Measurements from ENCODE around the gene ZNHIT3.

ZNHIT3 gene

DNA sequence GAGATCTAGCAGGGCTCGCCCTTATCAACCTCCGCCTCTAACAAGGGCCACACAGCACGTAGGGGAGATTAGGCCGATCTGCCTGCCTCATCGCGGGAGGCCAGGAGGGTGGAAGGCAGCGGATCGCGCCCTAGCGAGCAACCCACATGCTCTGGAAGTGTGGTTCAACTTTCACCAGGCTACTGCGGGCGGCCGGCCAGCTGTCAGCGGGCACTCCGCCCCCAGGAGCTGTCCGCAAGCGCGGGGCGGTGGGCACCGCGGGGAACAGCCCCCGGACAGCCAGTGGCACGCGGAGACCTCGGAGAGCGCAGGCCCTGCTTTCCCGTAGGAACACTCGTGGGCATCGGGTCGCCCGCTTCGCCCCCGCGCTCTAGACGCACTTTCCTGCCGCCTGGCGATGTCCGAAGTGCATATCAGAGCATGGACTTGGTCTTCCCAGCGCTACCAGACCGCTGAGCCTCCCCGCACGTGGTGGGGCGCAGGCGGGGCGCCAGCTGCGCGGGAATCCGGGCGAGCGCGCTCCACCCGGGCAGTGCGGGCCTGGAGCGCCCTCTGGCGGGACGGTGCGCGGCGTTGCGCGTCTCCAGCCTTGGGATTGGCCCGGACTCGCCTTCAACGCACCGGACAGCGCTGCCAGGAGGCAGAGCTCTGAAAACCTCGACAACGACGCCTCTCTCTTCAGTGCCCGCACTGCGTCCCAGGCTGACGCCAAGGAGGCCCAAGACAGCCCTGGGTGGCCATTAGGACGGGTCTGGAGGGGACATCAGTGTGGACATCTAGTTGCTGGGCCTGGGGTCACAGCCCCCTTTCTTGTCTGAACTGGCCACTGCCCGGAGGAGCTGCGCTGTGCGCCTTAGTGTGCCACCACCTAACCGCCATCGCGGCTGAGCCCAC, 3.6 kb upstream of the ZNHIT3 start:
- in situ Hi-C loops (cut with MboI; ENCODE audit: low sequenced_read_pairs), result loop anchor here (10.0 to 25.0 kb wide), 2 partner anchors 321 to 508 kb away; no protein-coding TSS in a partner anchor

DNA sequence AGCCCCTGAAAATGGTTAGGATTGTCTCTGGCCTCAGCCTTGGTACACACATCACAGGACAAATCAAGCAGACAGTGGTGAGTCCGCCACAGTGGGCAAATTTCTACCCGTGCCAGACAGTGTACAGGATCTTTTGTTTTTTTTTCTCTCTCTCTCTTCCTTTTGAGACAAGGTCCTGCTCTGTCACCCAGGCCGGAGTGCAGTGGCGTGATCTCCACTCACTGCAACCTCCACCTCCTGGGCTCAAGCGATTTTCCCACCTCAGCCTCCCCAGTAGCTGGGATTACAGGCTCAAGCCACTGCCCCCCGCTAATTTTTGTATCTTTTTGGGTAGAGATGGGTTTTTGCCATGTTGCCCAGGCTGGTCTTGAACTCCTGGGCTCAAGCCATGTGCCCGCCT, 2.5 kb upstream of the ZNHIT3 start:
- in situ Hi-C loops (cut with MboI; ENCODE audit: low sequenced_read_pairs), result loop anchor here (10.0 to 25.0 kb wide), 2 partner anchors 322 to 509 kb away; no protein-coding TSS in a partner anchor

DNA sequence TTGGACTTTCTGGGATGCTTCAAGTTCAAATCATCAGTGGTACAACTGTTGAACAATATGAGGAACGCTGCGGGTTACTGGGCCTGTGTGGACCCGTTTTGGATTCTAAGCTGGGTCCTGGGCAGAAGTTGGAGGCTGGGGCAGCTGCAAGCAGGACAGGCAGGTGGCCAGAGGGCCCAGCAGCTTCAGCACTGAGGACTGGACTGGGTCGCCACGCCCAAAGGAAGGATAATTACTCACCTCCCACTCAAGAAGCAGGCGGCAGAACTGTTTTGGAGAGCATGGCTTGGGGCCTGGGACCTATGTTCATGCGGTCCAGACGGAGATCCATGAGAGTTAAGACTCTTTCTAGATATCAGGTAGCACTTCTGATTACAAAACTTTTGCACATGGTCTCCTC, 1.5 kb upstream of the ZNHIT3 start:
- in situ Hi-C loops (cut with MboI; ENCODE audit: low sequenced_read_pairs), result loop anchor here (10.0 to 25.0 kb wide), 2 partner anchors 323 to 510 kb away; no protein-coding TSS in a partner anchor

DNA sequence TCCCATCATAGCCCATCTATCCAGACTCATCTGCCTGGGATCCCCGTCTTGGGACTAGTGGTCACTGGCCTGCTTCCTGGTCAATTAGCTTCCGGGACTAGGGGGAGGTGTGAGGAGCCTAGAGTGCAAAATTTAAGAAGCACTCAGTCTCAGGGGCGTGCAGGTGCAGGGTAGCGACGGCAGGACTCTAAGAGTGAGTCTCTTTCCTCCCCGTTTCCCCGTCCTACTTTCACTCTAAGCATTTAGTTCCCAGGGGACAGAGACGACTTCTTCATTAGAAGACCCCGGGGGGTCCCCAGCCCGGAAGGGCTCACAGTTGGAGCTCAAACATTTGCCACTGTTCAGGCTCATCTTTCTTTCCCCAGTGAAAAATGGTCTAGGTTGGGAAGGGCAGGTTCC, 677 bp upstream of the ZNHIT3 start:
- in situ Hi-C loops (cut with MboI; ENCODE audit: low sequenced_read_pairs), result loop anchor here (10.0 to 25.0 kb wide), 2 partner anchors 324 to 511 kb away; no protein-coding TSS in a partner anchor

DNA sequence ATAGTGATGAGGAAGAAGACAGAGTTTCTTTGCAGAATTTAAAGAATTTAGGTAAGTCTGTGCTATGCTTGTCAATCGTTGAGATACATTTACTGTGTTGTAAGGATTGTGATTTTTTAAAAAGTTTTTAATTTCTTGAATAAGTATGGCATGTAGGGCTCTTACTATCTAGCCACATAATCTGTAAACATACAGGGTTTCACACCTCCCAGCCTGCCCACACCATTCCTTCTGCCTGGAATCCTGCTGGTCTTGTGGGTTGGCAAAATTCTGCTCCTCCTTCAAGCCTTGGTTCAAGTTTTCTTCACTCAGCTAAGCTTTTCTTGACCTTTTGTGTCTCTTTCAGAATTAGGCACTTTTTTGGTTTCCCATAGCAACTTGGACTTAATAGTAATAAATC, 7.5 kb downstream of the ZNHIT3 start:
- in situ Hi-C loops (cut with MboI; ENCODE audit: low sequenced_read_pairs), result loop anchor here (25.0 kb wide), 1 partner anchor 332 kb away; no protein-coding TSS in a partner anchor

DNA sequence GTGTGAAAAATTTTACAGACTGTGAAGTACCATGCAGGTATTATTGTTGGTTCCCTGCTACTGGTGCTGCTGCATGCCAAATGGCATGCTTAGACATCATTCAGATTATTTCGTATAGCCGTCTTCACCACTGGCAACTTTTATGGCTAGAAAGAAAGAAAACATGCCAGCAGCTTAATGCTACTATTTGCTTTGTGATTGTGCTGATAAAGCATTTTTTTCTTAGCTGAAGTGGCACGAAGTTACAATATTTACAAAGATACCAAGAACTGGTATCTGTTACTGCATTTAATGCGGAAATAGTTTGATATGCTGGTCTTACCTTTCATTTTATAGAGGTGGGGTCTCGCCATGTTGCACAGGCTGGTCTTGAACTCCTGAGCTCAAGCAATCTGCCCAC, 8.2 kb downstream of the ZNHIT3 start:
- in situ Hi-C loops (cut with MboI; ENCODE audit: low sequenced_read_pairs), result loop anchor here (25.0 kb wide), 1 partner anchor 332 kb away; no protein-coding TSS in a partner anchor

DNA sequence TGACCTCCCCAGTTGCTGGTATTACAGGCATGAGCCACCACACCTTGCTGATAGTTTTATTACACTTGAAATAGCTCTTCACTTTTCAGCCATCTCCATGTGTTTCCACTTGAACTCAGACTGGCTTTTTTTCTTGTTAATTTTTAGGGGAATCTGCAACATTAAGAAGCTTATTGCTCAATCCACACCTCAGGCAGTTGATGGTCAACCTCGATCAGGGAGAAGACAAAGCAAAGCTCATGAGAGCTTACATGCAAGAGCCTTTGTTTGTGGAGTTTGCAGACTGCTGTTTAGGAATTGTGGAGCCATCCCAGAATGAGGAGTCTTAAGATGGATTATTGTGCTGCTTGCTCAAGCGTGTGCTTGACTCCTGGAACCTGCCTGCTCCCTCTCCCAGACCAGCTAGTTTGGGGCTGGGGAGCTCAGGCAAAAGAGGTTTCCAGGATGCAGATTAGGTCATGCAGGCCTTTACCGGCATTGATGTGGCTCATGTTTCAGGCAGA, 8.6 kb downstream of the ZNHIT3 start:
- in situ Hi-C loops (cut with MboI; ENCODE audit: low sequenced_read_pairs), result loop anchor here (25.0 kb wide), 1 partner anchor 333 kb away; no protein-coding TSS in a partner anchor

DNA sequence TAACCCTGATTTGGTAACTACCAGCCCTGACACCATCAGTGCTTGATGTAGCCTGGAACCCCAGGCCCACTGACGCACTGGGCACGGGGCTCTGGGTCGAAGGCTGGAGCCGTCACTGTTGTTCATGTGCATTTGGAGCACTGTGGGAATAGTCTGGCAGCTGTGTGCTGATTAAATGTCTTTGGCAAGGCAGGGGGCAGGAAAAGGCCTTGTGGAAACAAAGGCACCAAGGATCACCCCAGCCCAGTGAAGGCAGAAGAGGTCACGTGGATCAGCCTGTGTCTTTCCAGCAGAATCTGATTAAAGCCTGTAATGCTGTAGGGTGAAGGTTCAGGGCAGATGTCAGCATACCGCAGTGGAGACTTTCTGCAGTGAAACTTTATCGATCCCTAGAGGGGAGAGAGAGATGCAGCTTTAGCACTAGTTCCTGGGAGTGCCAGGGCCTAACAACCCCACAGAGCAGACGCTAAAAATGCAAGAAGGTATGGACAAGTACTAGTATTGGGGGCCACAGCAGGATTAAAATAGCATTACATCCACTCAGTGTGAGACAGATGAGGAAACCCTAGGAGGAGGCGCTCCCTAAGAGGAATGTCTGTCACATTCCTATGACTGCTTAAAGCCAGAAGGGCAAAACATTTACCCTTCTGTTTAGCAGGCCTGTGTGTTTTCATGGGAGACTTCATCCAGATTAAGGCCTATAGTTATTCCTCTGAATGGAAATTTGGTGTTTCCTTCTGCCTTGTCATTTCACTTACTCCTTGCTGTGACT, 9.7 kb downstream of the ZNHIT3 start:
- in situ Hi-C loops (cut with MboI; ENCODE audit: low sequenced_read_pairs), result loop anchor here (25.0 kb wide), 1 partner anchor 334 kb away; no protein-coding TSS in a partner anchor

DNA sequence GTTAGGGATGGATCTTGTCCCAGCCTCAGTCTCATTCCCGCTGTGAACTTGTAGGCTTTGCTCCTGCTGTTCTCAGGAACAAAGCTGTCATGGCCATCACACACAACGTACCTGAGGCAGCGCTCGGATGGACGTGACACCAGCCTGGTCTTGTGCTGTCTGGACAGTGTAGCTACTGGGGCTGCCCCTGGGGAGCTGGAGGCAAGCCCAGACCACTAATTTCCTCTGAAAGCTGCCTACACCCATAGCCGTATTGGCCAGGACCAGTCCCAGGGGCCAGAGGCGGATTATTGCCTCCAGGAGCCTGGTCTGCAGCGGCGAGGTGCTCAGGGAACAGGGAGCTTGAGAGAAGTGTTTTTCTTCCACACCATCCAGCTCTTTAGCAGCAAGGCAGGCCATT, 11.7 kb downstream of the ZNHIT3 start:
- in situ Hi-C loops (cut with MboI; ENCODE audit: low sequenced_read_pairs), result loop anchor here (25.0 kb wide), 1 partner anchor 336 kb away; no protein-coding TSS in a partner anchor

DNA sequence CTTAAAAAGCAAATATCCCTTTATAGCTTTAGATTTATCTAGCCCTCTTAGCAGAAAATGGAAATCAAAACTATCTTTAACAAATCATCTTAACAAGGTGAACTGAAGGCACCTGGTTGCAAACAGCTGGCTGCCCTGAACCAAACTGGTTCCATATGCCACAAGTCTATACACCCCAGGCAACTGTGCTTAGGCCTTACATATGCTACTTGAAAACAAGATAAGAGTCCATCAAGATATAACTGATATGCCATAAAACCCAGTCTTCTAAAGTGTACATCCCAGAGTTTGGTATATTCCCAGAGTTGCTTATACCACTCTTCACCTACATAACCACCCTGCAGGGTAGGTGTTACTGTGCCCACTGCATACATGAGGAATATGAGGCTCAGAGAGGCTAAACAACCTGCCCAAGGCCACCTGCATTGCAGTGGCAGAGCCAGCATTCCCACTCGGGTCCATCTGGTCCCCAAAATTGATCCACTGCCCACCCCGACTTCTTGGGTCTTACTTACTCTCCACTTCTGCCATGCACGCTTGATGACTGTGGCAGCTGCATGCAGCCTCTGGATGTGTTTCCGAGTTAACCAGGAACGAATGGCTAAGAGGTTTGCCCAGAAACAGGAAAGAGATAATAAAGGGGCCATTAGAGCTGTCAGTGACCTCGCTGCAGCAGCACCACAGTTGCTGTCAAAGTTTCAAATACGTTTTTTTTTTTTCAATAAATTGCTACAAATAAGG, 12.2 kb downstream of the ZNHIT3 start:
- in situ Hi-C loops (cut with MboI; ENCODE audit: low sequenced_read_pairs), result loop anchor here (25.0 kb wide), 1 partner anchor 336 kb away; no protein-coding TSS in a partner anchor

DNA sequence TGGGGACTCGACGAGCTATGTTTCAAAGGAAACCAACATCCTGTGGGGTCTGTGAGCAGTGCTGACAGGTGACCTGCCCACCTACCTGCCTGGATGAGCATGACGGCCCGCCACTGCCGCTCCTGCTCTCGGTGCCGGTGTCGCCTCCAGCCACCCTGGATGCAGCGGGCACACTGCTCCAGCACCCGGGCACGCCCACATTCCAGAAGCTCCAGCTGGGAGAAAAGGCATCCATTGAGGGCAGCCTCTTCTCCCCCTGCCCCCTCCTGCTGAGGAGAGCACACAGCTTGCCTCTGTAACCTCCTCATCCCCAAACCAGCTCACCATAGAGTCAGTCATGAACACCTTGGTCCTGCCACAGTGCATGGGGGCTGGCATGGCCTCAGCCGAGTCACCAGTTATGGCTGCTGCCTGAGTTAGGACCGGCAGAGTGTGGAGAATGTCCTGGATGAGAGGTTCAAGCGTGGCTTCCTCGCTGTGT, 14.3 kb downstream of the ZNHIT3 start:
- in situ Hi-C loops (cut with MboI; ENCODE audit: low sequenced_read_pairs), result no loop called here

DNA sequence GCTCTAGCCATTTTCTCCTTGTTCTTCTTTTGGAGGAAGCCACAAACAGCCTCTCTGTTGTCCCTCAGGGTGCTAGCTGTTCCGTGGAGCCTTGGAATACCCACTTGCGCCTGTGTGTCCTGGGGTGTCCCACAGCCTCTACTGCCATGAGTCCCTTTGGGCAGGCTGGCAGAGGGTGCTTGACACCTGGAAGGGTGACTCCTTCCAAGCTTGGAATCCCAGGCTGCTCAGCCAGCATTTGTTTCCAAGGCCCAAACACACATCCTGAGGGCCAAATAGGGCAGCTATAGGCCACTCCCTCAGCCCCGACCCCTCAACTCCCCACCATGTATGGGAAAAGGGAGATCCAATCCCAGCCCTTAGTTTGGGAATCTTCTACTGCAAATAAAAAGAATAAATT, 14.9 kb downstream of the ZNHIT3 start:
- in situ Hi-C loops (cut with MboI; ENCODE audit: low sequenced_read_pairs), result no loop called here

DNA sequence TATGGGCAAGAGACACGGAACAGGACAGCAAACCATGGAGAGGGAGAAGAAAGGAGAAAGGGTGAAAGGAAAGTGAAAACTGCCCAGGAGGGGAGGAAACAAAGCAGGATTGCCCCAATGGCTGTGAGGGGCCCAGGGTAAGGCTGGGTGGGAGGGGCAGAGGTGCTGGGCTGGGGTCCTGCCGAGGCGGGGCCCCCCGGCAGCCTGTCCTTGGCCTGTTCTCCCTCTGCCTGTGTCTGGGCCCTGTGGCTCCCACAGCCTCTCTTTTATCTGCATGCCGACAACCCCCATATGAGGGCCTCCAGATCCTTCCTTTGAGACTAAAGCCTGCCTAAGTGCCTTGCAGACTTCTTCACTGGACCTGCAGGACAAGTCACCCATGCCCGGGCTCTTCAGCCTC, 15.5 kb downstream of the ZNHIT3 start:
- in situ Hi-C loops (cut with MboI; ENCODE audit: low sequenced_read_pairs), result no loop called here

DNA sequence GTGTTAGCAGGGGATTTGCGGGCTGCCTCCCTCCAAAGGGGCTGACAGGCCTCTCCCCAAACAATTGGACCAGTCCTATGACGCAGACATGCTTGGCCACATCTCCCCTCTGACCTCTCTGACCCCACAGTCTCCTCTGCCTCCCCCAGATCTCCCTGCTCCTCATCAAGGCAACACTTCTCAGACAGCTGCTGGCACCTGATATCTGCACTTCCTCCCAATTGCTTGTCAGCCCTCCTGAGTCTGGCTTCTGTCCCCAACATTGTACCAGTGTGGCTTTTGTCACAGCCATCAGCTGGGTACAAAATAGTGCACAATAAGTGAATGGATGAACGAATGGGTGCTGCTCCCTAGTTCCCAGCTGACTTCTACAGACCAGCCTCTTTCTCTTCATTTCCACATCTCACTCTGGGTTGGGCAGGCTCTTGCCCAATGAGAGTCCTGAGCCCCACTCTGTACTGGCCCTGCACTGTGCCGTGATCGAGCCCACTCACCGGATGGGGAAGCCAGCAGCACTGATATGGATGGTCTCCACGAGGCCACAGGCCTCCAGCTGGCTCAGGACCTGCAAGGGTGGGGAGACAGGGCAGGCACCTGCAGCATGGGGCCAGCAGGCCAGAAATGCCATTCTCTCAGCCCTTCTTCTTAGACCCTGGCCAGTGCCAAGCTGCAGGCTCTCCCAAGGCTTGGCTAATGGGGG, 17.1 kb downstream of the ZNHIT3 start:
- in situ Hi-C loops (cut with MboI; ENCODE audit: low sequenced_read_pairs), result no loop called here

DNA sequence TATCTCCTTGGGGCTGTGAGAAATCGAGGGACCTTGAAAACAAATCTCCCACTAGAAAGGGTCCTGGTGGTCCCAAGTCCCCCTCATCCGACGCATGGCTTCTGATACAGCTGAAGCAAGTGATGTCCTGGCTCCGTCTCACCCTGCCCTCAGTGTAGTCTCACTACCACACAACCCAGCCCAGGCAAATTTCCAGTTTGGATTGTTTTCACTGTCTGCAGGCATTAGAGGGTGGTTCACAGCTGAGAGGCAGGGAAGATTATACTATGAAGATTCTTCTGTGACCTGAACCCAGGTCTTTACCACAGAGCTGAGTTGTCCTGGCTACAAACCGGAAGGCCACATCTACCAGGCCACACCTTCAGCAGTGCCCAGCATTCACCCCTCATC, 17.7 kb downstream of the ZNHIT3 start:
- in situ Hi-C loops (cut with MboI; ENCODE audit: low sequenced_read_pairs), result no loop called here

DNA sequence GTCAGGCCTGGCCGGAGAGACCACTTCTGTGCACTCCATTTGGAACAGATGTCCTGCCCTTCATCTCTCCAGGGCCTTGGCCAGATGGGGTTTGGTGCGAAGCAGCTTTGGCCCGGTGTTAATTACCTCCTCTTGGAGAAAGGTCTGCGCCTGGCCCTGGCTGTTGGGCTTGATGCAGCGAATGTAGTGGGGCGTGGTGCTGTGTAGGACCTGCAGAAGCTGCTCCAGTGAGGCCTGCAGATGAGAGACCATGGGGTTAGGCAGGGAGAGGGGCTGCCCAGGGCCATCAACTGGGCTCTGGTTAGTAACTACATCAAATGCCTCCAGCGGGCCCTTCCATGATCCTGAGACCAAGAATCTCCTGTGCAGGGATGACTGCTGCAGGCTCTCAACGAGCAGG, 18.7 kb downstream of the ZNHIT3 start:
- in situ Hi-C loops (cut with MboI; ENCODE audit: low sequenced_read_pairs), result no loop called here

DNA sequence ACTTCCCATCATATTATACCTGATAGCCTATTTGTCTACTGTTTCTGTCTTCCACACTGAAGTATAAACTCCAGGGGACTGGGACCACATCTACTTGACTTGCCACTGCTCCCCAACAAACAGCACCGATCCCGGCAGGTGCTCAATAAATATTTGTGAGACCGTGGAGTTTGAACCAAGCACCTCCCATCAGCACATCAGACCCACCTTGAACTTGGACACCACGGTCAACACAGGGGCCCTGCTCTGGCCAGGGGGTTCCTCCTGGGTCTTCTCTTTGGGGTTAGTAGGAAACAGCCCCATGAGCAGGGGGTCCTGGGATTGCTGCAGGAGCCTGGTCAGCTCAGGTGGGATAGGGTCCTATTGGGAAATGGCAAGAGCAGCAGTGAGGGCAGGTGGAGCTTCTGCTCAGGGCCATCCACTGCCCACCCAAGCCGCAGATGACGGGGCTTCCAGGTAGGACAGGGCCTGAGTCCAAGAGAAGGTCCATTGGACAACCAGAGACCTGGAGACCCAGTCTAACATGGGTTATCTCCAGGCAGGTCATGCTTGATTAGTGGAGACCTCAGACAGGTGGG, 19.9 kb downstream of the ZNHIT3 start:
- in situ Hi-C loops (cut with MboI; ENCODE audit: low sequenced_read_pairs), result no loop called here

DNA sequence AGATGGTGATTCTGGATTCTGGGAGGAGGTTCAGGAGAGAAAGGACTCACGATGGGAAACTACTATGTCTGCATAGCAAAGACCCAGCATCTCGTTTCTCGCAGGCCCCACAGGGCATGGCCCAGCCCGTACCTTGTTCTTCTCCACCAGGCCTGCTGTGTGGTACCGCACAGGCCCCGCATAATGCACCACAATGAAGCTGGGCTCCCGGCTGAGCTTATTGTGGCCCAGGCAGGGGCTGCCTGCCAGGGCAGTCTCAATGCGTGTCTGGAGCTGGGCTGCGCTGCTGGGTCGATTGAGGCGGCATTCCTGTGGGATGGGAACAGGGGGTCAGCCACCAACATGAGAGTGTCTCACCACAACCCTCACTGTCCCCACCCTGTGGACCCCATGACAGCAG, 20.4 kb downstream of the ZNHIT3 start:
- in situ Hi-C loops (cut with MboI; ENCODE audit: low sequenced_read_pairs), result no loop called here

DNA sequence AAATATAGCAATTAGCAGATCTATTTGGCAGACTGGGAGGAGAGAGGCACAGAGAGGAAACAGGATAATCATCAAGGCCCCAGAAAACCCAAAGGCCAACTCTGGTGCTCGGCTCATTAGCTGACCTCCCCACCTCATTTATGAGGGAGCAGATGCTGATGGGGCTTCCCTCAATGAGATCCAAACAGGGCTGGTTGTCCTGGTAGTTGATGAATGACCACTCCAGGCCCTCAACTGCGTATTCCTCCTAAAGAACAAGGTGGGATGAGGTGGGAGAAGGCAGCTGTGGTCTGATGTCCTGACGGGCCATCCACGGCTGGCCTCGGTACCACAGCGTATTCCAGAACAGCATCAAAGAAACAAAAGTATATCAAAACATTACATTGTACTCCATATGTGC, 20.8 kb downstream of the ZNHIT3 start:
- in situ Hi-C loops (cut with MboI; ENCODE audit: low sequenced_read_pairs), result no loop called here

Measured in HL-60/S4 treated with retinoic acid at 250 ng/mL for 4 days and 3 days (cell line).